Activated CD8-positive, alpha-beta T cell treated with anti-CD3 and anti-CD28 coated beads, Interleukin-2, amount 10 ng/mL, durations not matched to agents 7 days and 5 days (primary cell): ENCODE measurements around the gene EDNRA. TPM values are rescaled to one million over a fixed set of nuclear protein-coding genes. Genes with fewer than 3 reads are reported as not detected.

Experiments
- ATAC-seq: fragments of 150-1000 bp; cut with Tn5 transposase; one replicate; pipeline ENCODE4 v1.10.0; 2021; ENCODE audit warnings: moderate library complexity
- CTCF ChIA-PET: fragments of 350-600 bp; sonication (Branson Sonifier 250); formaldehyde crosslinking; loops from one replicate; lab custom pipeline; 2021; ENCODE audit warnings: antibody characterized with exemption; lab: Charles Lee
- POLR2A ChIA-PET: fragments of 350-600 bp; sonication (Branson Sonifier 250); formaldehyde crosslinking; loops from one replicate; lab custom pipeline; 2021; ENCODE audit warnings: antibody characterized with exemption; lab: Charles Lee
- DNase-seq: peaks from one replicate; pipeline ENCODE4 v3.0.0-alpha.2; 2020
- H3K27ac Mint-ChIP-seq: one replicate; pipeline ENCODE4 v1.8.0; 2021; ENCODE audit warnings: mild to moderate bottlenecking, mixed read lengths
- H3K27me3 Mint-ChIP-seq: one replicate; pipeline ENCODE4 v1.8.0; 2021; ENCODE audit warnings: low read depth, mixed read lengths
- H3K36me3 Mint-ChIP-seq: one replicate; pipeline ENCODE4 v1.8.0; 2021; ENCODE audit warnings: low read depth, mixed read lengths
- H3K4me1 Mint-ChIP-seq: one replicate; pipeline ENCODE4 v1.8.0; 2021; ENCODE audit warnings: low read depth, mixed read lengths
- H3K4me3 Mint-ChIP-seq: one replicate; pipeline ENCODE4 v1.8.0; 2021; ENCODE audit warnings: mild to moderate bottlenecking, mixed read lengths
- H3K9me3 Mint-ChIP-seq: one replicate; pipeline ENCODE4 v1.8.0; 2022; ENCODE audit warnings: mixed read lengths; ENCODE audit not compliant: insufficient read depth
- total RNA-seq, 2 experiments: library from RNA; stranded (reverse); gene quantifications; one replicate each; pipeline ENCODE4 v1.2.3, GENCODE V29; 2021

Gene EDNRA
- total RNA-seq, 2 experiments from 2014 or later, result not detected

- ChIA-PET CTCF (no interaction called here), POLR2A (no interaction called here)
- Mint-ChIP-seq H3K9me3 (no peaks in the 10 kb centered on the region), H3K27me3 (peaks cover 10% of the 10 kb centered on the region), H3K36me3 (no peaks in the 10 kb centered on the region), H3K4me1 (no peaks in the 10 kb centered on the region), H3K4me3 (no peak overlapping the region), H3K27ac (no peak overlapping the region)
- ATAC-seq (no peak), DNase-seq (no peak)
These were observed 17.2 kb downstream of the EDNRA start for GRCh38 chr4:147498031-147498660.

GRCh38 chr4:147508346-147508745 is 27.4 kb downstream of the EDNRA start:
- ATAC-seq (no peak), DNase-seq (no peak)
- no peaks in the 10 kb centered on the region for H3K36me3 Mint-ChIP-seq
- no peaks in the 10 kb centered on the region for H3K9me3 Mint-ChIP-seq
- no peaks in the 10 kb centered on the region for H3K4me1 Mint-ChIP-seq
- H3K27ac Mint-ChIP-seq, result no peak overlapping the region
- no peak overlapping the region for H3K4me3 Mint-ChIP-seq
- ChIA-PET POLR2A (no interaction called here), CTCF (interaction anchor here (2.5 kb wide), 1 partner anchor 10 kb away, joined by 9 read pairs; no protein-coding TSS in a partner anchor)
- H3K27me3 Mint-ChIP-seq, result peaks cover 10% of the 10 kb centered on the region

GRCh38 chr4:147509386-147509785 is 28.5 kb downstream of the EDNRA start:
- no peak overlapping the region for H3K27ac Mint-ChIP-seq
- no peaks in the 10 kb centered on the region for H3K36me3 Mint-ChIP-seq
- ATAC-seq (no peak), DNase-seq (no peak)
- no peaks in the 10 kb centered on the region for H3K9me3 Mint-ChIP-seq
- ChIA-PET CTCF (no interaction called here), POLR2A (no interaction called here)
- peaks cover 10% of the 10 kb centered on the region for H3K27me3 Mint-ChIP-seq
- H3K4me1 Mint-ChIP-seq, result no peaks in the 10 kb centered on the region
- H3K4me3 Mint-ChIP-seq, result no peak overlapping the region

- Mint-ChIP-seq H3K27ac (no peak overlapping the region), H3K4me1 (no peaks in the 10 kb centered on the region), H3K4me3 (no peak overlapping the region), H3K36me3 (no peaks in the 10 kb centered on the region), H3K27me3 (peaks cover 9% of the 10 kb centered on the region), H3K9me3 (no peaks in the 10 kb centered on the region)
- ChIA-PET POLR2A (no interaction called here), CTCF (interaction anchor here (1.2 kb wide), 1 partner anchor 8 kb away, joined by 6 read pairs; no protein-coding TSS in a partner anchor)
- DNase-seq, result no peak
- no peak for ATAC-seq
These were observed 30.2 kb downstream of the EDNRA start for GRCh38 chr4:147510962-147511668.

GRCh38 chr4:147513091-147513490 is 32.2 kb downstream of the EDNRA start:
- H3K27me3 Mint-ChIP-seq, result peaks cover 11% of the 10 kb centered on the region
- no peaks in the 10 kb centered on the region for H3K9me3 Mint-ChIP-seq
- CTCF ChIA-PET, result interaction anchor here (1.1 kb wide), 1 partner anchor 354 kb away, joined by 3 read pairs; no protein-coding TSS in a partner anchor

GRCh38 chr4:147513952-147514351 is 33.1 kb downstream of the EDNRA start:
- Mint-ChIP-seq H3K9me3 (no peaks in the 10 kb centered on the region), H3K4me1 (no peaks in the 10 kb centered on the region), H3K36me3 (no peaks in the 10 kb centered on the region), H3K4me3 (no peak overlapping the region), H3K27ac (no peak overlapping the region), H3K27me3 (peaks cover 14% of the 10 kb centered on the region)
- ATAC-seq, result no peak
- POLR2A ChIA-PET, result no interaction called here
- CTCF ChIA-PET, result interaction anchor here (3.5 kb wide), 1 partner anchor 353 kb away, joined by 18 read pairs; no protein-coding TSS in a partner anchor
- no peak for DNase-seq

More at GRCh38 chr4:147513091-147513490, 32.2 kb downstream of the EDNRA start:
- Mint-ChIP-seq H3K27ac (no peak overlapping the region), H3K4me1 (no peaks in the 10 kb centered on the region), H3K36me3 (no peaks in the 10 kb centered on the region), H3K4me3 (no peak overlapping the region)
- POLR2A ChIA-PET, result no interaction called here
- DNase-seq, result no peak
- no peak for ATAC-seq

GRCh38 chr4:147515220-147515936 is 34.5 kb downstream of the EDNRA start:
- no peak for ATAC-seq
- ChIA-PET POLR2A (no interaction called here), CTCF (interaction anchor here (3.5 kb wide), 1 partner anchor 351 kb away, joined by 18 read pairs; no protein-coding TSS in a partner anchor)
- no peaks in the 10 kb centered on the region for H3K4me1 Mint-ChIP-seq
- H3K36me3 Mint-ChIP-seq, result no peaks in the 10 kb centered on the region
- H3K27ac Mint-ChIP-seq, result no peak overlapping the region
- no peak overlapping the region for H3K4me3 Mint-ChIP-seq
- H3K9me3 Mint-ChIP-seq, result no peaks in the 10 kb centered on the region
- DNase-seq, result no peak
- H3K27me3 Mint-ChIP-seq, result peaks cover 13% of the 10 kb centered on the region

- POLR2A ChIA-PET, result no interaction called here
- Mint-ChIP-seq H3K27ac (no peak overlapping the region), H3K9me3 (no peaks in the 10 kb centered on the region), H3K36me3 (no peaks in the 10 kb centered on the region), H3K4me1 (no peaks in the 10 kb centered on the region), H3K27me3 (peaks cover 13% of the 10 kb centered on the region), H3K4me3 (no peak overlapping the region)
- ATAC-seq (no peak), DNase-seq (no peak)
- CTCF ChIA-PET, result interaction anchor here (3.5 kb wide), 1 partner anchor 351 kb away, joined by 18 read pairs; no protein-coding TSS in a partner anchor
These were observed 35.2 kb downstream of the EDNRA start for GRCh38 chr4:147516133-147516532.

- ATAC-seq (no peak), DNase-seq (no peak)
- H3K4me3 Mint-ChIP-seq, result no peak overlapping the region
- POLR2A ChIA-PET, result no interaction called here
- no peaks in the 10 kb centered on the region for H3K4me1 Mint-ChIP-seq
- no peaks in the 10 kb centered on the region for H3K9me3 Mint-ChIP-seq
- H3K36me3 Mint-ChIP-seq, result no peaks in the 10 kb centered on the region
- H3K27ac Mint-ChIP-seq, result no peak overlapping the region
- CTCF ChIA-PET, result interaction anchor here (0.5 to 2.4 kb wide), 21 partner anchors 8 to 732 kb away, joined by 3 to 55 read pairs (median 5); partner anchors contain the start of gene TMEM184C
- peaks cover 9% of the 10 kb centered on the region for H3K27me3 Mint-ChIP-seq
These were observed 37.2 kb downstream of the EDNRA start for GRCh38 chr4:147518086-147518485.

- Mint-ChIP-seq H3K4me1 (no peaks in the 10 kb centered on the region), H3K27ac (no peak overlapping the region), H3K4me3 (no peak overlapping the region), H3K9me3 (no peaks in the 10 kb centered on the region), H3K36me3 (no peaks in the 10 kb centered on the region), H3K27me3 (peaks cover 9% of the 10 kb centered on the region)
- ChIA-PET CTCF (interaction anchor here (0.5 to 2.4 kb wide), 25 partner anchors 8 to 1992 kb away, joined by 3 to 55 read pairs (median 5); partner anchors contain the start of gene TMEM184C), POLR2A (no interaction called here)
- DNase-seq (peak; percentile 64), ATAC-seq (peak; percentile 60)
These were observed 38.2 kb downstream of the EDNRA start for GRCh38 chr4:147518846-147519767.

GRCh38 chr4:147524601-147525000 is 43.7 kb downstream of the EDNRA start:
- Mint-ChIP-seq H3K36me3 (no peaks in the 10 kb centered on the region), H3K4me3 (no peak overlapping the region), H3K9me3 (no peaks in the 10 kb centered on the region), H3K27me3 (peaks cover 15% of the 10 kb centered on the region), H3K4me1 (no peaks in the 10 kb centered on the region), H3K27ac (no peak overlapping the region)
- CTCF ChIA-PET, result interaction anchor here (0.8 to 1.4 kb wide), 2 partner anchors 342 to 359 kb away, joined by 3 to 5 read pairs; no protein-coding TSS in a partner anchor
- POLR2A ChIA-PET, result no interaction called here
- DNase-seq, result no peak
- ATAC-seq, result no peak
